Measurements from ENCODE around the gene MYBPC2. TPM values are rescaled to one million over a fixed set of nuclear protein-coding genes. Genes with fewer than 3 reads are reported as not detected.

MYBPC2 gene
- total RNA-seq, 1 donor from 2014 or later = 0.46 TPM

DNA sequence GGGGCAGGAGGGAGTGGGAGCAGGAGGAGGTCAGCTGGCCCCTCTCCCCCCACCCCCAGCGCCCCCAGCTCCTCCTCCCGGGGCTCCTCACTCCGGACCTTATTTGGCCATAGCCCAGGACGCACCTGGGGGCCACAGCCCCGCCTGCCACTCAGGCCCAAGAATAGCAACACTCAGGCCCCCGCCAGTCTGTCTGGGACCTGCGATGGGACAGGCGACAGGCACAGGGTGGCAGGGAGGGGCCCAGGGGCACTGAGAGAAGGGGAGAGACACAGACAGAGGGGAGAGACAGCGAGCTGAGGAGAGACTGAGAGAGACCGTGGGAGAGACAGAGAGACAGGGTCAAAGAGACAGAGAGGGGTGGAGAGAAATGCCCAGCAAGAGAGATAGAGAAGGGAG is 68.1 kb downstream of the MYBPC2 start:
- Mint-ChIP-seq H3K27ac (ENCODE audit: unreplicated experiment) (no peak overlapping the region), H3K4me1 (ENCODE audit: unreplicated experiment) (no peaks in the 10 kb centered on the region), H3K36me3 (ENCODE audit: low read depth, unreplicated experiment) (peaks cover 11% of the 10 kb centered on the region), H3K9me3 (ENCODE audit: unreplicated experiment) (peaks cover 8% of the 10 kb centered on the region), H3K4me3 (ENCODE audit: unreplicated experiment) (no peak overlapping the region), H3K27me3 (ENCODE audit: unreplicated experiment) (peaks cover 6% of the 10 kb centered on the region)
- TF ChIP-seq, protein P1, sequence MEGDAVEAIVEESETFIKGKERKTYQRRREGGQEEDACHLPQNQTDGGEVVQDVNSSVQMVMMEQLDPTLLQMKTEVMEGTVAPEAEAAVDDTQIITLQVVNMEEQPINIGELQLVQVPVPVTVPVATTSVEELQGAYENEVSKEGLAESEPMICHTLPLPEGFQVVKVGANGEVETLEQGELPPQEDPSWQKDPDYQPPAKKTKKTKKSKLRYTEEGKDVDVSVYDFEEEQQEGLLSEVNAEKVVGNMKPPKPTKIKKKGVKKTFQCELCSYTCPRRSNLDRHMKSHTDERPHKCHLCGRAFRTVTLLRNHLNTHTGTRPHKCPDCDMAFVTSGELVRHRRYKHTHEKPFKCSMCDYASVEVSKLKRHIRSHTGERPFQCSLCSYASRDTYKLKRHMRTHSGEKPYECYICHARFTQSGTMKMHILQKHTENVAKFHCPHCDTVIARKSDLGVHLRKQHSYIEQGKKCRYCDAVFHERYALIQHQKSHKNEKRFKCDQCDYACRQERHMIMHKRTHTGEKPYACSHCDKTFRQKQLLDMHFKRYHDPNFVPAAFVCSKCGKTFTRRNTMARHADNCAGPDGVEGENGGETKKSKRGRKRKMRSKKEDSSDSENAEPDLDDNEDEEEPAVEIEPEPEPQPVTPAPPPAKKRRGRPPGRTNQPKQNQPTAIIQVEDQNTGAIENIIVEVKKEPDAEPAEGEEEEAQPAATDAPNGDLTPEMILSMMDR (IDR thresholded peaks at IDR 0.05; ENCODE audit: unreplicated experiment) = no peak
- DNase-seq (ENCODE audit: low spot score) = no peak

- peaks cover 8% of the 10 kb centered on the region for H3K9me3 Mint-ChIP-seq (ENCODE audit: unreplicated experiment)
- no peak overlapping the region for H3K4me3 Mint-ChIP-seq (ENCODE audit: unreplicated experiment)
- TF ChIP-seq, protein P1 (IDR thresholded peaks at IDR 0.05; ENCODE audit: unreplicated experiment) = no peak
- H3K36me3 Mint-ChIP-seq (ENCODE audit: low read depth, unreplicated experiment) = peaks cover 8% of the 10 kb centered on the region
- no peak overlapping the region for H3K27ac Mint-ChIP-seq (ENCODE audit: unreplicated experiment)
- no peaks in the 10 kb centered on the region for H3K4me1 Mint-ChIP-seq (ENCODE audit: unreplicated experiment)
- H3K27me3 Mint-ChIP-seq (ENCODE audit: unreplicated experiment) = peaks cover 6% of the 10 kb centered on the region
- no peak for DNase-seq (ENCODE audit: low spot score)
Measured at GRCh38 chr19:50501186-50501567, 68.5 kb downstream of the MYBPC2 start.

DNA sequence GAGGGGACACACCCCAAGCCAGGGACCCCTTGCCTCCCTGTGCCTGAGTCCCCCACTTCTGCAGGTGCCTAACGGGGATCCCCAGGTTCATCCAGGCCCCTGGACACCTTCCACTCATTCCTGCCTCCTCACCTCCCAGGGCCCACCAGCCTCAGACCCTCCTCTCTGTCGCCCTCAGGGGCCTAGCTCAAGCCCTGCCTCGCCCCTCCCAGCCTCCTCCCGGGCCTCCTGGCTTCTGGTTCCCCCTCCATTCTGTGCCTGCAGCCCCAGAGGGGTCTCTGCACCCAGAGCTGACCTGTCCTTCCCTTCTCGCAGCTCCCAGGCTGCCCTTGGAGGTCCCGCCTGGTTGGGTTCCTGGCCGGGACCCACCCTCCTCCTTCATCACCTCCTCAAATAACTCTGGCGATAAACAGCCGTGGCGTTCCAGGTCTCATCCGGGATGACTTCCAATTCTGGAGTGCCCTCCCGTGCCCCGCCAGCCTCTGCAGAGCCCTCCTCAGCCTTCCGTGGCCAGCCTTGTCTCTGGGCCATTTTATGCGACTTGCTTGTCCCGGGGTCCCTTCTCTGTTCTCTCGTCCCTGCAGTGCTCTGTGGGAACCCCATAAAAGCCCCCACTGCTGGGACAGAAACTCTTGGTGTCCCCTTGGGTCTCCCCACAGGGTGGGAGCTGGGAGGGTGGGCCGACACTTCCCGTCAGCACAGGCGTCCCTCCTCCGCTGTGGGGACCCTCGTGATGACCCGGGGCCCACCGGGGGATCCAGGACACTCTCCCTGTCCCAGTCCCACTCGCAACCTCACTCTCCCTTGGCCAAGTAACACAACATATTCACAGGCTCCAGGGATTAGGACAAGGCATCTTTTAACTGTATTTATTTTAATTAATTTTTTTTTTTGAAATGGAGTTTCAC is 69.1 kb downstream of the MYBPC2 start:
- H3K4me1 Mint-ChIP-seq (ENCODE audit: unreplicated experiment) = no peaks in the 10 kb centered on the region
- H3K4me3 Mint-ChIP-seq (ENCODE audit: unreplicated experiment) = peak overlapping the region; percentile 44
- H3K27me3 Mint-ChIP-seq (ENCODE audit: unreplicated experiment) = peaks cover 5% of the 10 kb centered on the region
- H3K9me3 Mint-ChIP-seq (ENCODE audit: unreplicated experiment) = peaks cover 8% of the 10 kb centered on the region
- no peak overlapping the region for H3K27ac Mint-ChIP-seq (ENCODE audit: unreplicated experiment)
- peaks cover 9% of the 10 kb centered on the region for H3K36me3 Mint-ChIP-seq (ENCODE audit: low read depth, unreplicated experiment)
- TF ChIP-seq, protein P1 (IDR thresholded peaks at IDR 0.05; ENCODE audit: unreplicated experiment) = no peak
- no peak for DNase-seq (ENCODE audit: low spot score)

DNA sequence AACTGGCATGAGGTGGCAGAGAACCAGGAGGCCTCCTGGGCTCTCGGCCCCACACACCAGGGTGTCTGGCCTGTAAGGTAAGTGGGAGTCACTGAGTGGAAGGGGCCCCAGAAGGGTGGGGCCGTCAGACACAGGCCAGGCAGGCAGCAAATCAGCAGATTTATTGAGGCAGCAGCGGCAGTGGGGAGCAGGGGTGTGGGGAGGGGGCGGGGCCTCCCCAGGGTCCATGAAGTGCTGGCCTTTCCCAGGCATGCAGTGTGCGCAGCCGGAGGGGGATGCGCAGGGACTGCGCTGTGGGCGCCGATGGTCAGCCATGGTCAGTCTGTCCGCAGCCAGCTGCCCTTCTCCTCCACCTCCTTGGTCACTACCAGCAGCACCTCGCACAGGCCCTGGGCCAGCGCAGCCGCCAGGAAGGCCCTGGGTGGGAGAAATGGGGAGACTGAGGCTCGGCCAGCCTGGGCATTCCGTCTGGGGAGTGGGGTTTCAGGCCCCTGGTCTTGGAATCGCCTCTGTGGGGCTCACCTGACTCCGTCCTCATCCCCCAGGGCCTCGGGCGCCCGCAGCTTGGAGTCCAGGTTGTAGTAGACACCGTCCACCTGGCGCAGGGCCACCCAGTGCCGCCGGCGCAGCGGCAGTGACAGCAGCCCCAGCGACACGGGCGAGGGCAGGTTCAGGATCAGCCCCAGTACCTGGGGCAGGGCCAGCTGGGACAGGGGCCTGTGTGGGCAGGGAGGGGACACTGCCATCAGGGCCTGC is 73.3 kb downstream of the MYBPC2 start:
- Mint-ChIP-seq H3K27me3 (ENCODE audit: unreplicated experiment) (peaks cover 18% of the 10 kb centered on the region), H3K36me3 (ENCODE audit: low read depth, unreplicated experiment) (peaks cover 16% of the 10 kb centered on the region), H3K4me3 (ENCODE audit: unreplicated experiment) (peak overlapping the region; percentile 31), H3K27ac (ENCODE audit: unreplicated experiment) (no peak overlapping the region), H3K4me1 (ENCODE audit: unreplicated experiment) (no peaks in the 10 kb centered on the region), H3K9me3 (ENCODE audit: unreplicated experiment) (peaks cover 18% of the 10 kb centered on the region)
- DNase-seq (ENCODE audit: low spot score) = no peak
- TF ChIP-seq, protein P1 (IDR thresholded peaks at IDR 0.05; ENCODE audit: unreplicated experiment) = no peak

Data from endothelial cell (in vitro differentiated cells).